DOHH2 (cell line): ENCODE measurements around the gene KDM8.

Experiments
- H3F3A ChIP-seq: fragments of 200-600 bp; sonication (generic), shearing (Covaris generic); 2 replicates; pipeline ENCODE4 v1.6.0; 2016; ENCODE audit warnings: antibody characterized with exemption, mild to moderate bottlenecking; ENCODE audit not compliant: control insufficient read depth, insufficient read depth
- H3K27ac ChIP-seq: fragments of 200-600 bp; sonication (generic); 2 replicates; pipeline ENCODE4 v1.5.1; 2014; ENCODE audit warnings: low read depth, mild to moderate bottlenecking, low read length, moderate library complexity
- H3K27me3 ChIP-seq: fragments of 200-600 bp; sonication (generic); 2 replicates; pipeline ENCODE4 v1.6.1; 2014; ENCODE audit warnings: mild to moderate bottlenecking, low read length, mixed read lengths; ENCODE audit not compliant: control insufficient read depth
- H3K36me3 ChIP-seq: fragments of 200-600 bp; sonication (generic); 2 replicates; pipeline ENCODE4 v1.6.1; 2014; ENCODE audit warnings: mild to moderate bottlenecking, low read length, moderate library complexity, mixed read lengths; ENCODE audit not compliant: control insufficient read depth
- H3K4me1 ChIP-seq: fragments of 200-600 bp; sonication (generic); 2 replicates; pipeline ENCODE4 v1.6.1; 2014; ENCODE audit warnings: mild to moderate bottlenecking, low read length, mixed read lengths; ENCODE audit not compliant: control insufficient read depth
- H3K4me2 ChIP-seq: fragments of 200-600 bp; sonication (generic); 2 replicates; pipeline ENCODE4 v1.6.0; 2014; ENCODE audit warnings: mild to moderate bottlenecking, low read length, moderate library complexity
- H3K4me3 ChIP-seq: fragments of 200-600 bp; sonication (generic); 2 replicates; pipeline ENCODE4 v1.5.1; 2014; ENCODE audit warnings: mild to moderate bottlenecking, low read length, mixed read lengths
- H3K79me2 ChIP-seq: fragments of 200-600 bp; sonication (generic); 2 replicates; pipeline ENCODE4 v1.6.1; 2014; ENCODE audit warnings: mild to moderate bottlenecking, low read length, mixed read lengths; ENCODE audit not compliant: control insufficient read depth
- H3K9me2 ChIP-seq: fragments of 200-600 bp; sonication (generic); replicated peaks from 2 replicates; pipeline ENCODE4 v1.6.1; 2014; ENCODE audit warnings: mild to moderate bottlenecking, low read length, mixed read lengths; ENCODE audit not compliant: control insufficient read depth
- H3K9me3 ChIP-seq: fragments of 200-600 bp; sonication (generic); 2 replicates; pipeline ENCODE4 v1.6.1; 2014; ENCODE audit warnings: antibody characterized with exemption, low read length, mixed read lengths; ENCODE audit not compliant: control insufficient read depth, insufficient read depth
- H4K20me1 ChIP-seq: fragments of 200-600 bp; sonication (generic); 2 replicates; pipeline ENCODE4 v1.6.0; 2014; ENCODE audit warnings: low read depth, mild to moderate bottlenecking, antibody characterized with exemption, low read length, moderate library complexity; ENCODE audit not compliant: control insufficient read depth, insufficient read depth
- CTCF ChIP-seq: fragments of 200-600 bp; sonication (generic); IDR thresholded peaks from one replicate; pipeline ENCODE4 v1.5.1; 2014; ENCODE audit warnings: antibody characterized with exemption, mild to moderate bottlenecking, low read depth, low read length; ENCODE audit not compliant: poor library complexity, severe bottlenecking
- EZH2phosphoT487 ChIP-seq: fragments of 200-600 bp; sonication (generic); IDR thresholded peaks from 2 replicates; pipeline ENCODE4 v1.6.1; 2017; ENCODE audit warnings: borderline replicate concordance, mild to moderate bottlenecking, antibody characterized with exemption, low read length, moderate library complexity, mixed read lengths

KDM8 gene

GRCh38 chr16:27177031-27177774, 26.1 kb upstream of the KDM8 start:
- peaks cover 54% of the 10 kb centered on the region for H3K4me1 ChIP-seq
- TF ChIP-seq EZH2phosphoT487 (no peak), CTCF (no peak)
- no peaks in the 10 kb centered on the region for H4K20me1 ChIP-seq
- H3K4me2 ChIP-seq = no peak overlapping the region
- H3K9me3 ChIP-seq = no peaks in the 10 kb centered on the region
- H3K27me3 ChIP-seq = no peaks in the 10 kb centered on the region; the same call in 1 of the 2 replicates
- no peaks in the 10 kb centered on the region for H3K79me2 ChIP-seq
- no peak overlapping the region for H3K4me3 ChIP-seq
- H3K9me2 ChIP-seq = no peaks in the 10 kb centered on the region
- no peak overlapping the region for H3K27ac ChIP-seq
- H3K36me3 ChIP-seq = no peaks in the 10 kb centered on the region
- H3F3A ChIP-seq = 0 out of 2 replicates have a peak, but pooled peaks cover 2% of the 10 kb centered on the region

- Histone ChIP-seq H3K4me2 (peak overlapping the region; percentile 37), H4K20me1 (no peaks in the 10 kb centered on the region), H3K27me3 (peaks cover 3% of the 10 kb centered on the region; the same call in 1 of the 2 replicates), H3K9me2 (no peaks in the 10 kb centered on the region), H3K36me3 (no peaks in the 10 kb centered on the region), H3K79me2 (no peaks in the 10 kb centered on the region), H3K9me3 (no peaks in the 10 kb centered on the region), H3K27ac (no peak overlapping the region), H3K4me1 (peaks cover 35% of the 10 kb centered on the region), H3K4me3 (no peak overlapping the region), H3F3A (no peaks in the 10 kb centered on the region)
- peak; percentile 99 for TF ChIP-seq CTCF
- no peak for TF ChIP-seq EZH2phosphoT487
Observed at GRCh38 chr16:27179500-27180072, 23.7 kb upstream of the KDM8 start.

- Histone ChIP-seq H3K36me3 (no peaks in the 10 kb centered on the region), H3K4me1 (peaks cover 21% of the 10 kb centered on the region)
Observed at GRCh38 chr16:27181019-27181790, 22.1 kb upstream of the KDM8 start.

More at GRCh38 chr16:27181019-27181790, 22.1 kb upstream of the KDM8 start:
- H3K4me3 ChIP-seq = no peak overlapping the region
- H3K9me3 ChIP-seq = no peaks in the 10 kb centered on the region
- H3K9me2 ChIP-seq = no peaks in the 10 kb centered on the region
- TF ChIP-seq EZH2phosphoT487 (no peak), CTCF (peak; percentile 23)
- H3K4me2 ChIP-seq = no peak overlapping the region
- no peaks in the 10 kb centered on the region for H4K20me1 ChIP-seq
- H3F3A ChIP-seq = no peaks in the 10 kb centered on the region
- no peak overlapping the region for H3K27ac ChIP-seq
- peaks cover 3% of the 10 kb centered on the region; the same call in 1 of the 2 replicates for H3K27me3 ChIP-seq
- H3K79me2 ChIP-seq = no peaks in the 10 kb centered on the region
